Kidney (tissue), 14 donors: ENCODE measurements around the gene CCL3. TPM values are rescaled to one million over a fixed set of nuclear protein-coding genes. Genes with fewer than 3 reads are reported as not detected.

Experiments used
- DNase-seq, 5 donors: peaks; one replicate each; pipeline ENCODE4 v3.0.0-alpha.2; 2013 to 2020
- FAIRE-seq: peaks from 2 replicates; lab custom pipeline; 2012; peaks lifted over from hg19 to GRCh38; lab: Jason Lieb, UNC
- H3K27ac ChIP-seq, 2 donors: one replicate each; pipeline ENCODE4 v1.7.0; 2013; ENCODE audit warnings: low read depth in 2 of 2, low read length in 2 of 2, inconsistent platforms in 1 of 2
- H3K27me3 ChIP-seq: one replicate; pipeline ENCODE4 v1.7.1; 2013; ENCODE audit warnings: low read length, inconsistent platforms; ENCODE audit not compliant: control insufficient read depth, insufficient read depth
- H3K36me3 ChIP-seq, 3 donors: one replicate each; pipeline versions ENCODE4 v1.7.0 to v1.7.1; 2013; ENCODE audit warnings: low read length in 3 of 3, control low read depth in 1 of 3, inconsistent platforms in 1 of 3; ENCODE audit not compliant: insufficient read depth in 3 of 3, control insufficient read depth in 2 of 3
- H3K4me1 ChIP-seq, 3 donors: one replicate each; pipeline versions ENCODE4 v1.7.0 to v1.7.1; 2013; ENCODE audit warnings: low read length in 3 of 3, inconsistent platforms in 1 of 3, low read depth in 1 of 3; ENCODE audit not compliant: control insufficient read depth in 2 of 3, insufficient read depth in 2 of 3
- H3K4me3 ChIP-seq, 3 donors: one replicate each; pipeline versions ENCODE4 v1.7.0 to v1.8.1; 2013; ENCODE audit warnings: low read length in 3 of 3, control low read depth in 1 of 3, inconsistent platforms in 1 of 3
- H3K9ac ChIP-seq, 3 donors: one replicate each; pipeline versions ENCODE4 v1.7.0 to v1.7.1; 2013; ENCODE audit warnings: low read length in 3 of 3, control low read depth in 1 of 3, inconsistent platforms in 1 of 3
- H3K9me3 ChIP-seq, 3 donors: one replicate each; pipeline versions ENCODE4 v1.7.0 to v1.7.1; 2013; ENCODE audit warnings: low read length in 3 of 3, control low read depth in 1 of 3, inconsistent platforms in 1 of 3; ENCODE audit not compliant: control insufficient read depth in 2 of 3, insufficient read depth in 1 of 3
- intact Hi-C: fragments of 100-400 bp; cut with DNase I; formaldehyde crosslinking; loops from one replicate; pipeline ENCODE4 v1.11.1; 2022
- polyA plus RNA-seq: library from polyadenylated mRNA; stranded (reverse); fragments of 350-450 nt; fragmentation: Illumina TruSeq; extraction: RNeasy Lipid Tissue Mini Kit (QIAGEN cat#74804); gene quantifications from one replicate; pipeline ENCODE4 v1.2.3, GENCODE V29; 2014; ENCODE audit warnings: low read depth, low replicate concordance; ENCODE audit not compliant: insufficient read depth
- total RNA-seq: library from RNA; stranded (reverse); fragmentation: NEBNext Ultra II Directional; extraction: Animal tissue kit (Norgen Biotek cat#: 25700); gene quantifications from one replicate; pipeline ENCODE4 v1.2.1, GENCODE V29; 2021
- TF ChIP-seq, protein P1 (sequence below): IDR thresholded peaks from 3 replicates; pipeline ENCODE4 v1.5.1; 2012; ENCODE audit warnings: mild to moderate bottlenecking, moderate library complexity, borderline replicate concordance; ENCODE audit not compliant: insufficient read depth; ENCODE audit errors: extremely low read depth
- donor health status: control.
- donor health status: control.
- donor health status: control.
- donor health status: control.
- donor health status: control.
- donor health status: DM: yes; HTN: yes; CAD: no.
- donor health status: Normal renal cell carcinoma (clear cell type).

Gene CCL3
- total and polyA plus RNA-seq, 2 donors from 2014 or later = 4.2 to 6.6 TPM

DNA sequence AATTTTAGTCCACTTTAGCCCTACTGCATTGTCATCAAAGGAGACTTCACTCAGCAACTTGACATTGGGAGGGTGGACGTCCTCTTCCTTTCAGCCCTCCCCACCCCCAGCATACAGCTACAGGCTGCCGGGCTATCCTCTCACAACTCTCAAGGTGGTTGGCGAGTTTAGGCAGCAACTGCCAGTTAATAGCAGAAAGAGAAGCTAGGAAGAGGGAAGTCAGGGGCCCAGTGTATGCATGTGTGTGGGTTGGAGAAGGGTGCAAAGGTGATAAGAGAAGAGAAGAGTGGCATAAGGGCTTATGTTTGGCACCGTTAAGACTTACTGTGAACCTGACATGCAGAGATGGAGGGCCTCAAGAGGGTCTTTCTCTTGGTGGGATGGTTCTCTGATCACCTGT lies 45.5 kb upstream of the CCL3 start:
- DNase-seq (no peak), FAIRE-seq (no peak)
- no peak overlapping the region for H3K27ac ChIP-seq
- no peaks in the 10 kb centered on the region for H3K27me3 ChIP-seq
- H3K4me1 ChIP-seq = no peaks in the 10 kb centered on the region
- H3K9me3 ChIP-seq = no peaks in the 10 kb centered on the region
- H3K4me3 ChIP-seq = no peak overlapping the region
- TF ChIP-seq, protein P1, sequence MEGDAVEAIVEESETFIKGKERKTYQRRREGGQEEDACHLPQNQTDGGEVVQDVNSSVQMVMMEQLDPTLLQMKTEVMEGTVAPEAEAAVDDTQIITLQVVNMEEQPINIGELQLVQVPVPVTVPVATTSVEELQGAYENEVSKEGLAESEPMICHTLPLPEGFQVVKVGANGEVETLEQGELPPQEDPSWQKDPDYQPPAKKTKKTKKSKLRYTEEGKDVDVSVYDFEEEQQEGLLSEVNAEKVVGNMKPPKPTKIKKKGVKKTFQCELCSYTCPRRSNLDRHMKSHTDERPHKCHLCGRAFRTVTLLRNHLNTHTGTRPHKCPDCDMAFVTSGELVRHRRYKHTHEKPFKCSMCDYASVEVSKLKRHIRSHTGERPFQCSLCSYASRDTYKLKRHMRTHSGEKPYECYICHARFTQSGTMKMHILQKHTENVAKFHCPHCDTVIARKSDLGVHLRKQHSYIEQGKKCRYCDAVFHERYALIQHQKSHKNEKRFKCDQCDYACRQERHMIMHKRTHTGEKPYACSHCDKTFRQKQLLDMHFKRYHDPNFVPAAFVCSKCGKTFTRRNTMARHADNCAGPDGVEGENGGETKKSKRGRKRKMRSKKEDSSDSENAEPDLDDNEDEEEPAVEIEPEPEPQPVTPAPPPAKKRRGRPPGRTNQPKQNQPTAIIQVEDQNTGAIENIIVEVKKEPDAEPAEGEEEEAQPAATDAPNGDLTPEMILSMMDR = no peak
- no peak overlapping the region for H3K9ac ChIP-seq
- intact Hi-C loops = no loop called here
- no peaks in the 10 kb centered on the region for H3K36me3 ChIP-seq

DNA sequence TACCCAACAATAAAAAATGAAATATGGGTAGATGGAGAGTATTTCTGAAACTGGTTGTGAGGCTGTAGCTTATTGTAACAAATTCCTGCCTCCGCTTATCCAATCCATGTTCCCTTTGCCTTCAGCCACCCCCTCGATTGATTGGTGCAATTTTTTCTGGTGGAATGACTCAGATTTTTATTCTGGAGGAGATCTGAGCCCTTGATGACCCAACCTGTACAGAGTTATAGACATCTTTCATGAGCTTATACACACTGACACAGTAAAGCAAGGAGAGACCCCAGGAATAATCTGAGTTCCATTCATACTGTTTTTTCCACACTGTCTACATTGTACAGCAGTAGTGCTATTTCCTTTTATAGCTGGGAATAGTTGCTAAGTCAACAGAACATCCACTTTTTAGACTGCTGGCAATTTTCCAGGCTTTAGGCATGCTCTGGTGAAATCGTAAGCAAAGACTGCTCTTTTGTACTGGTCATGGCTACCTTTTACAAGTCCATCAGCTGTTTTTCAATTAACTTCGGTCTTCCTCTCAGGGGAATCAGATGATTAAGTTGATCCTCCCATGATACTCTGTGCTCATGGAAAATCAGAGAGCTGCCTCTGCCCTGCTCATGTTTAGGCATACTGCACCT lies 43.8 kb upstream of the CCL3 start:
- TF ChIP-seq, protein P1 = no peak
- Histone ChIP-seq H3K9me3 (no peaks in the 10 kb centered on the region), H3K27me3 (no peaks in the 10 kb centered on the region), H3K9ac (no peak overlapping the region), H3K36me3 (no peaks in the 10 kb centered on the region), H3K4me1 (no peaks in the 10 kb centered on the region), H3K27ac (no peak overlapping the region), H3K4me3 (no peak overlapping the region)
- intact Hi-C loops = no loop called here
- FAIRE-seq (no peak), DNase-seq (peak in 2 of 5 donors; percentile 83 to 89)

DNA sequence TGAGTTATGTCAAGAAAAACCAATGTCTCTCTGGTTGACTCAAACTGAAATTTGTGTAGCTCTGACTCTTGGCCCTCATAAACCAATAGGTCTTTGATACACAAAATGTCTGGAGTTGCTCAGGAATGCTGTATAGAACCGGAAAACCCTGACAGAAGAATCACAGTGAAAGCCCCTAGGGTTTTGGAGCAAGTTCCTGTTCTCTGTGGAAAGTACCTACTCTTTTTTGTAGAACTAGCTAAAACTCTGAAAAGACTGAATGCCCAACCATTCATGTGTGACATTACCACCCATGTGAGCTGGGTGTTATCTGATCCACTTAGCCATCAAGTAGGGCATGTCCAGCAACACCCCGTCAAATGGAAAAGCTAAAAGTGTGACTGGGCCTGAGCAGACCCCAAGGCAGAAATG lies 42.5 kb upstream of the CCL3 start:
- intact Hi-C loops = no loop called here
- no peak overlapping the region for H3K27ac ChIP-seq
- H3K36me3 ChIP-seq = no peaks in the 10 kb centered on the region
- FAIRE-seq = no peak
- no peaks in the 10 kb centered on the region for H3K9me3 ChIP-seq
- no peak overlapping the region for H3K9ac ChIP-seq
- no peaks in the 10 kb centered on the region for H3K27me3 ChIP-seq
- no peaks in the 10 kb centered on the region for H3K4me1 ChIP-seq
- DNase-seq = peak in 3 of 5 donors; percentile 11 to 64 (median 47)
- TF ChIP-seq, protein P1 = no peak
- H3K4me3 ChIP-seq = no peak overlapping the region

DNA sequence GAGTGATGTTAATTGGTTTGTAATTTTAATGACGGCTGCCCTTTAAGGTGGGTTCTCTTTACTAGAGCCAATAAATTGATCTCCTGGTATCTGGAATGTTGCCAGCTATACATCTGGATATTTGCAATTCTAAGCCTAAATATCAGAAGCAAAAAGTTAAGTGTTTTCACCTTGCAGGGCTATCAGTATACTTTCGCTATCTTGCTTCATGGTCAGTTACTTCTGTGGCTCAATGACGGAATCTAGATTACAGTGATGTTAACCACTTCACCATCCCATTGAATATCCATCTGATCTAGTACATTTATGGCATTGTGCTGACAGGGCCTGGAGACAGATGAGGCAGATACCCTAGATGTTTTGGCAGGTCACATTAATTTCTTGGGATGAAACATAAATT lies 42.0 kb upstream of the CCL3 start:
- DNase-seq (no peak), FAIRE-seq (no peak)
- intact Hi-C loops = no loop called here
- TF ChIP-seq, protein P1 = no peak
- H3K4me1 ChIP-seq = no peaks in the 10 kb centered on the region
- H3K4me3 ChIP-seq = no peak overlapping the region
- no peak overlapping the region for H3K27ac ChIP-seq
- H3K36me3 ChIP-seq = no peaks in the 10 kb centered on the region
- no peak overlapping the region for H3K9ac ChIP-seq
- no peaks in the 10 kb centered on the region for H3K9me3 ChIP-seq
- H3K27me3 ChIP-seq = no peaks in the 10 kb centered on the region
